Dendritic cell treated with granulocyte-macrophage colony-stimulating factor and Interleukin-4, amounts not matched to agents 40 ng/mL and 50 ng/mL, for 4 days (primary cell): ENCODE measurements around the gene RAB27B.

ENCODE experiments used
- H3K27ac Mint-ChIP-seq: one replicate; pipeline ENCODE4 v1.8.0; 2022; ENCODE audit warnings: mild to moderate bottlenecking, mixed read lengths
- H3K27me3 Mint-ChIP-seq: one replicate; pipeline ENCODE4 v1.8.0; 2022; ENCODE audit warnings: mild to moderate bottlenecking, mixed read lengths
- H3K36me3 Mint-ChIP-seq: one replicate; pipeline ENCODE4 v1.8.0; 2022; ENCODE audit warnings: low read depth, mixed read lengths
- H3K4me1 Mint-ChIP-seq: one replicate; pipeline ENCODE4 v1.8.0; 2022; ENCODE audit warnings: low read depth, mixed read lengths
- H3K4me3 Mint-ChIP-seq: one replicate; pipeline ENCODE4 v1.8.0; 2022; ENCODE audit warnings: mild to moderate bottlenecking, moderate library complexity, mixed read lengths
- H3K9me3 Mint-ChIP-seq: one replicate; pipeline ENCODE4 v1.8.0; 2022; ENCODE audit warnings: mixed read lengths
- intact Hi-C: fragments of 100-400 bp; cut with micrococcal nuclease; formaldehyde crosslinking; loops from one replicate; pipeline ENCODE4 v1.15.0; 2022

The RAB27B gene

GRCh38 chr18:54859667-54860421, 31.6 kb downstream of the RAB27B start:
- H3K27me3 Mint-ChIP-seq: peaks cover 2% of the 10 kb centered on the region
- no peaks in the 10 kb centered on the region for H3K9me3 Mint-ChIP-seq
- H3K4me3 Mint-ChIP-seq: no peak overlapping the region

GRCh38 chr18:54860941-54861340, 32.7 kb downstream of the RAB27B start:
- H3K9me3 Mint-ChIP-seq: no peaks in the 10 kb centered on the region
- intact Hi-C loops: no loop called here
- no peaks in the 10 kb centered on the region for H3K36me3 Mint-ChIP-seq
- H3K27ac Mint-ChIP-seq: no peak overlapping the region
- no peak overlapping the region for H3K4me3 Mint-ChIP-seq
- H3K4me1 Mint-ChIP-seq: no peaks in the 10 kb centered on the region
- H3K27me3 Mint-ChIP-seq: peaks cover 2% of the 10 kb centered on the region

More at GRCh38 chr18:54859667-54860421, 31.6 kb downstream of the RAB27B start:
- Mint-ChIP-seq H3K4me1 (no peaks in the 10 kb centered on the region), H3K36me3 (no peaks in the 10 kb centered on the region), H3K27ac (no peak overlapping the region)
- intact Hi-C loops: no loop called here

GRCh38 chr18:54867131-54867530, 38.9 kb downstream of the RAB27B start:
- Mint-ChIP-seq H3K36me3 (no peaks in the 10 kb centered on the region), H3K27ac (no peak overlapping the region), H3K27me3 (no peaks in the 10 kb centered on the region), H3K4me3 (no peak overlapping the region), H3K9me3 (no peaks in the 10 kb centered on the region), H3K4me1 (no peaks in the 10 kb centered on the region)
- intact Hi-C loops: no loop called here

GRCh38 chr18:54871231-54871630, 43.0 kb downstream of the RAB27B start:
- Mint-ChIP-seq H3K9me3 (no peaks in the 10 kb centered on the region), H3K4me3 (no peak overlapping the region), H3K36me3 (no peaks in the 10 kb centered on the region), H3K27me3 (no peaks in the 10 kb centered on the region), H3K4me1 (no peaks in the 10 kb centered on the region), H3K27ac (no peak overlapping the region)
- intact Hi-C loops: no loop called here

GRCh38 chr18:54872681-54873080, 44.4 kb downstream of the RAB27B start:
- Mint-ChIP-seq H3K27ac (no peak overlapping the region), H3K36me3 (no peaks in the 10 kb centered on the region), H3K27me3 (no peaks in the 10 kb centered on the region), H3K4me1 (no peaks in the 10 kb centered on the region), H3K4me3 (no peak overlapping the region), H3K9me3 (no peaks in the 10 kb centered on the region)
- intact Hi-C loops: no loop called here

GRCh38 chr18:54873884-54874255, 45.6 kb downstream of the RAB27B start:
- Mint-ChIP-seq H3K27me3 (no peaks in the 10 kb centered on the region), H3K9me3 (no peaks in the 10 kb centered on the region), H3K4me1 (no peaks in the 10 kb centered on the region), H3K36me3 (no peaks in the 10 kb centered on the region), H3K27ac (no peak overlapping the region), H3K4me3 (no peak overlapping the region)
- intact Hi-C loops: no loop called here

GRCh38 chr18:54875063-54875462, 46.8 kb downstream of the RAB27B start:
- intact Hi-C loops: no loop called here
- H3K4me3 Mint-ChIP-seq: no peak overlapping the region
- H3K9me3 Mint-ChIP-seq: no peaks in the 10 kb centered on the region
- no peak overlapping the region for H3K27ac Mint-ChIP-seq
- H3K36me3 Mint-ChIP-seq: no peaks in the 10 kb centered on the region
- no peaks in the 10 kb centered on the region for H3K27me3 Mint-ChIP-seq
- H3K4me1 Mint-ChIP-seq: no peaks in the 10 kb centered on the region

- Mint-ChIP-seq H3K27me3 (no peaks in the 10 kb centered on the region), H3K4me1 (no peaks in the 10 kb centered on the region), H3K9me3 (no peaks in the 10 kb centered on the region), H3K4me3 (no peak overlapping the region), H3K27ac (no peak overlapping the region), H3K36me3 (no peaks in the 10 kb centered on the region)
- intact Hi-C loops: no loop called here
Observed at GRCh38 chr18:54877076-54877475, 48.8 kb downstream of the RAB27B start.

- no peak overlapping the region for H3K4me3 Mint-ChIP-seq
- intact Hi-C loops: no loop called here
- no peaks in the 10 kb centered on the region for H3K4me1 Mint-ChIP-seq
- H3K27ac Mint-ChIP-seq: no peak overlapping the region
- H3K9me3 Mint-ChIP-seq: no peaks in the 10 kb centered on the region
- no peaks in the 10 kb centered on the region for H3K36me3 Mint-ChIP-seq
- no peaks in the 10 kb centered on the region for H3K27me3 Mint-ChIP-seq
Observed at GRCh38 chr18:54878159-54878622, 49.9 kb downstream of the RAB27B start.

- H3K4me1 Mint-ChIP-seq: no peaks in the 10 kb centered on the region
- no peak overlapping the region for H3K27ac Mint-ChIP-seq
- H3K27me3 Mint-ChIP-seq: no peaks in the 10 kb centered on the region
- H3K36me3 Mint-ChIP-seq: no peaks in the 10 kb centered on the region
- intact Hi-C loops: no loop called here
- H3K9me3 Mint-ChIP-seq: no peaks in the 10 kb centered on the region
- H3K4me3 Mint-ChIP-seq: no peak overlapping the region
Observed at GRCh38 chr18:54878659-54879358, 50.5 kb downstream of the RAB27B start.

GRCh38 chr18:54879691-54880090, 51.4 kb downstream of the RAB27B start:
- Mint-ChIP-seq H3K27ac (no peak overlapping the region), H3K9me3 (no peaks in the 10 kb centered on the region), H3K27me3 (no peaks in the 10 kb centered on the region), H3K36me3 (no peaks in the 10 kb centered on the region), H3K4me1 (no peaks in the 10 kb centered on the region), H3K4me3 (no peak overlapping the region)
- intact Hi-C loops: no loop called here

GRCh38 chr18:54880395-54881105, 52.3 kb downstream of the RAB27B start:
- Mint-ChIP-seq H3K4me1 (no peaks in the 10 kb centered on the region), H3K9me3 (no peaks in the 10 kb centered on the region), H3K36me3 (no peaks in the 10 kb centered on the region), H3K27me3 (no peaks in the 10 kb centered on the region), H3K27ac (no peak overlapping the region), H3K4me3 (no peak overlapping the region)
- intact Hi-C loops: no loop called here

- intact Hi-C loops: no loop called here
- no peak overlapping the region for H3K27ac Mint-ChIP-seq
- H3K36me3 Mint-ChIP-seq: no peaks in the 10 kb centered on the region
Observed at GRCh38 chr18:54881229-54881768, 53.0 kb downstream of the RAB27B start.

GRCh38 chr18:54882318-54882717, 54.0 kb downstream of the RAB27B start:
- intact Hi-C loops: no loop called here
- H3K4me3 Mint-ChIP-seq: no peak overlapping the region
- no peaks in the 10 kb centered on the region for H3K27me3 Mint-ChIP-seq

More at GRCh38 chr18:54881229-54881768, 53.0 kb downstream of the RAB27B start:
- Mint-ChIP-seq H3K4me3 (no peak overlapping the region), H3K9me3 (no peaks in the 10 kb centered on the region), H3K4me1 (no peaks in the 10 kb centered on the region), H3K27me3 (no peaks in the 10 kb centered on the region)

More at GRCh38 chr18:54882318-54882717, 54.0 kb downstream of the RAB27B start:
- Mint-ChIP-seq H3K4me1 (no peaks in the 10 kb centered on the region), H3K9me3 (no peaks in the 10 kb centered on the region), H3K36me3 (no peaks in the 10 kb centered on the region), H3K27ac (no peak overlapping the region)
